Forelimb muscle (tissue), 1 donor: ENCODE results near the gene NUDT1. TPM values are rescaled to one million over a fixed set of nuclear protein-coding genes. Genes with fewer than 3 reads are reported as not detected.

ENCODE experiments used
- DNase-seq: peaks from one replicate; pipeline ENCODE4 v3.0.0-alpha.2; 2013; ENCODE audit warnings: low read depth
- polyA plus RNA-seq: library from polyadenylated mRNA; unstranded; fragments of 120-200 nt; gene quantifications from one replicate; pipeline ENCODE4 v1.2.1, GENCODE V29; 2013; ENCODE audit not compliant: insufficient read length

NUDT1 gene
- polyA plus RNA-seq, 1 donor, result 16.8 TPM

DNA sequence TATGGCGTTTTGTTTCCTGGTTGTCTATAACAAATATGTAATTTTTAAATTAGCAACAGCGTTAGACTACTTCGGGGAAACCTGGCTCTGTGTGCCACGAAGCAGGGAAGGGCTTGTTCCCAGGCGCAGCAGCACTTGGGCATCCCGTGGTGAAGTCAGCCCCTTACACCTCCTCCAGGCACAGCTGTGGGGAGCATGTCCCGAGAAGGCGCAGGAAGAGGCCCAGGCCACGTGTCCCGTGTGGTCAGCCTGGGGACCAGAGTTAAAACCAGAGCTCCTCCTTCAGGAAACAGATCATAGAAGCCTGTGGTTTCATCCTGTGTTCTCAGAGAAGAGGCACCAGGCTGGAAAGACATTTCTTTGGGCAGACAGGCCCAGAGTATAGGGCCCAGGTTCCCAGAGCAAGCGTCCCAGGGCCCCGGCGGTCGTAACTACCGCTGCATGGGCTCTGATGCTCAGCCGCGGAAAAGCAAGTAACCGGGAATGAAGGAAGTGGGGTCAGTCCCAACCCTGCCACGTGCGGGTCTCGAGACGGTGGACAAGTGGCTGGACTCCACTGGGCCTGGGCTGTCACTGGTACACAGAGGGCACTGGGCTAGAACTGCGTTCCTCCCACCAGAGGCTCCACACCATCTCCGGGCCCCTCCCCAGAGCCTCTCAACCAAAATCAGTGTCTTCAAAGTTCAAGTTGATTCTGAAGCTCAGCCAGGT is 7.1 kb downstream of the NUDT1 start:
- DNase-seq, result peak; percentile 71

DNA sequence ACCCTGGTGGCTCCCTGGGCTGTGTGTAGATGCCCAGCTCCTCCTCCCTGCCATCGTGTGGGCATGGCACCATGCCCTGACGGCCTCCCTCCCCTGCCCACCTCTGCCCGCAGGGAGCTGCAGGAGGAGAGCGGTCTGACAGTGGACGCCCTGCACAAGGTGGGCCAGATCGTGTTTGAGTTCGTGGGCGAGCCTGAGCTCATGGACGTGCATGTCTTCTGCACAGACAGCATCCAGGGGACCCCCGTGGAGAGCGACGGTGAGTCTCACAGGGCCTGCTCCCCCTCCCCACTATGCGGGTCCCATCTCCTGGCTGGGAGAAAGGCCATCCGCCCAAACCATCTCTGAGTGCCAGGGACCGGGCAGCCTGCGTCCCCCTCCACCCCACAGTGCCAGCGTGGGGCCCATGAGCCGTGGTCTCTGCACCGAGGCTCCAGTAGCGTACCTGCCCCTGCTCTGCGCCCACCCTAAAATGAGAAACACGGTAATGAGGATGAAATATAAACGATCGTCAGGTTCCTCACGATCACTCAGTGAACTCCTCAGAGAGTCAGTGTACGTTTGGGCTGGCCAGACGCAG is 7.8 kb downstream of the NUDT1 start:
- DNase-seq, result no peak

DNA sequence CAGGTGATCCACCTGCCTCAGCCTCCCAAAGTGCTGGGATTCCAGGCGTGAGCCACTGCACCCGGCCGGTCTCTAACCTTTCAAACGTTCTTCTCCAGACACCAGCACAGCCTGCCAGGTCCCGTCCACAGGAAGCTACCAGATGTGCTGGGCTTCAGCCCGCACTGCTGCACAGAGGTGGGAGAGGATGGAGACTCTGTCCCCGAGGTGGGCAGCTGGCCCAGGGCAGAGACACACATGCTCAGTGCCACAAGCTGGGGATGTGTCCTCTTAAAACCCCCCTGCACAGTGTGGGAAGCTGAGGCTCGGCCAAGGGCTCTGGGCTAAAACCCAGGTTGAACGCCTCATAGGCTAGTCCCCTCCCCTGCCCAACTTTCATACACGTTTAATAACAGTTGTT is 9.4 kb downstream of the NUDT1 start:
- no peak for DNase-seq

DNA sequence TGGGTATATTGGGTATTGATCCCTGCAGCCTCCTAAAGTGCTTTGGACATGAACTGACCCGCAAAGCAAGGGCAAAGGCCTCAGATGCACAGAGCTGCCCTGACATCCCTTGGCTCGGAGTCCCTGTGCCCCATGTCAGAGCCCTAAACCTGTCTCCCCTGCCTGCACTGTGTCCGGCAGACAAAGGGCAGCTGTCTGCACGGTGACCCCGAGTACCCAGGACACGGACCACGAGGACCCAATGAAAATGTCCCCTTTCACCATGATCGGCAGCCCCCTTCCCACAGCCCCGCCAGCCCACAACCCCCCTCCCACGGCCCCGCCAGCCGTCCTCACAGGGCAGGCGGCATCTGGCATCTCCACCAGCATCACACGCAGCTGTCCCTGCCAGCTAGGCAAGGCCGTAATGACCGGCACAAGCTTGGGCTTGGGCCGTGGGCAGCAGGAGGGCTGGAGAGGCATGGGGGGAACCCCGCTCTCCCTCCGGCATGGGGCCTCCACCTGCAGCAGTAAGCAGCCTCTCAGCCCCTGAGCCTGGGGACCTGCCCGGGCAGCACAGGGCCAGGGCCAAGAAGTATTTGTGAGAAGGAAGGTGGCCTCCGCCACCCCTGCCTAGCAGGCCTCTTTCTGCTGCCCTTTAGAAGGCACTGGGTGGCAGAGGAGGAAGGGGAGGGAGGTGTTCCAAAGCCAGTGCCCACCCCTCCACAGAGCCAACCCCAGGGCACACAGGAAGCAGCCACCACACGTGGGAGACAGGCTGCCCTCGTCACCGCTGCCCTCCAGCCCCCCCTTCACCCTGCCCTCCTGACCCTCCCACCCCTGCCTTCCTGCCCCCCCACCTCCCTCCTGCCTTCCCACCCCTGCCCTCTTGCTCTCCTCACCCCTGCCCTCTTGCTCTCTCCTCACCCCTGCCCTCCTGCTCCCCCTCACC is 10.1 kb downstream of the NUDT1 start:
- DNase-seq, result no peak

DNA sequence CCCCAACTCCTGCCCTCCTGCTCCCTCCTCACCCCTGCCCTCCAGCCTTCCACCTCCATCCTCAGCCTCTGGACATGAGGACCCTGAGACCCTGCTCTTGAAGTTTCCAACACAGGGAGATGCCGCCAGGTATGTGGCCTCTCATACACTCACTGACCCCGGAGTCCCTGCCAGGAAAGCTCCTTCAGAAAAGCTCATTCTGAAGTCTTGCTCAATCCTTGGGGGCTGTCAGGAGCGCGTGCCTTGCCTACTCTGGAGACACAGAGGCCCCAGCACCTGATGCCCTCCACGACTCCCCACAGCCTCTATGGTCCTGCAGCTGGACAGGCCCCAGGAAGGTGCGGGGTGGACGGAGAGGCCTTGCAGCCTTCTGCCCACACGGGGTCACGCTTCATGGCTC is 11.0 kb downstream of the NUDT1 start:
- DNase-seq, result no peak

DNA sequence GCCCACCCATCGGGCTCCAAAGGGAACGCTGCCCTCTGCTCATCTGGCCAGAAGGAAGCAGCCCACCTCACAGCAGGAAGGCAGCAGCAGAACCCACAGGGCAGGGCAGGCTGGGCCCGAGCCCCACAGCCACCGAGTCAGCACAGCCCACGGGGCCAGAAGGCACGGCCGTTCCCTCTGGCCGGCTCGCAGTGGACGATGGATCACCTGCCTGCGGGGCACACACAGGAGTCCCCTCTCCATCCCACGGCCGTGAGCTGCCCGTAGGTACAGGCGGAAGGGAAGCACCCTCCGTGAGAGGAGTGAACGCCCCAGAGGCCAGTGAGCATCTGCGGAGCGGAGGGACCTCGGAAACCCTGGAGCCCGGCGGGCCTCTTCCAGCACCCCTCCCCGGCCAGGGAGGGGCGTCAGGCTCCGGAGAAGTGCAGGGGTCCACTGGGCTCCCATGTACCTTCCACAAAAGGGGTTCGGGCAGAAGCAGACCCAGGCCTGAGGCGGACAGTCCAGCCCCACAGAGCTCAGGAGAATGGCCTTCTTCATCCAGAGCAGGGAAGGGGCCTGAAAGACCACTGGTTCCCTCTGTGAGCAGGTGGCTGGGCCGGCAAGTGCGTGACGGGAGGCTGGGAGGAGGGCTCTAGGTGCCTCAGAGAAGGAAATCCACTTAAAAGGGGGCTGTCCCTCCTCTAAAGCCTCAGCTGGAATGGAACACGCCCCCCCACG is 11.7 kb downstream of the NUDT1 start:
- no peak for DNase-seq

DNA sequence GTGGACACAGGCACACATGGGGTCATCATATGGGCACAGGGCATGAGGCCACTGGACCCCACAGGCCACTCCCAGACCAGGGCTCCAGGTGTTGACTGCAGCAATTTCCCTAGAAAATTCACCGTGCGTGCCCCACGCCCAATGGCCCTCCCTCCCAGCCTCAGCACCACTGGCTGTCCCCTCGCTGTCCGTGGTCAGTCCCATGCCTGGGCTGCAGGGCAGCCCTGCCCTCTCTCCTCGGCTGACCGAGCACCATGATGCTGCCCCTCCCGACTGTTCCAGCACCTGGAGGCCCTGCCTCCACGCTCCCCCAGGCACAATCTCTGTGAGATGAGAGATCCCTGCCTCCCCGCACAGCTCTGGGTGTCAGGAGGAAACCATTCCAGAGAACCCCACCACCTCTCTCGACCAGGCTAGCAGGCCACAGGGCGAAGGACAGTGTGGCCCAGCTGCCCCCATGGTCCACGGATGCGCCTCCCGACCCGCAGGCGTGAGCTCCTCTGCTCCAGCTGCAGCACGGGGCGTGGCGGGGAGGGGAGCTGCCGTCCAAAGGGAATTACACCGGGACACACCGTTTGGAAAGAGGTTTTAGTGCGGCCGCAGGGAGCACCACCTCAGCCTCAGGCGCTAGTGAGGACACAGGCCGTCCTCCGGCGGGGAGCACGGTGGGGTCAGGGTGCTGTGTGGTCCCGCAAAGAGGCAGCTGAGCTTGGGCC is 12.6 kb downstream of the NUDT1 start:
- no peak for DNase-seq

DNA sequence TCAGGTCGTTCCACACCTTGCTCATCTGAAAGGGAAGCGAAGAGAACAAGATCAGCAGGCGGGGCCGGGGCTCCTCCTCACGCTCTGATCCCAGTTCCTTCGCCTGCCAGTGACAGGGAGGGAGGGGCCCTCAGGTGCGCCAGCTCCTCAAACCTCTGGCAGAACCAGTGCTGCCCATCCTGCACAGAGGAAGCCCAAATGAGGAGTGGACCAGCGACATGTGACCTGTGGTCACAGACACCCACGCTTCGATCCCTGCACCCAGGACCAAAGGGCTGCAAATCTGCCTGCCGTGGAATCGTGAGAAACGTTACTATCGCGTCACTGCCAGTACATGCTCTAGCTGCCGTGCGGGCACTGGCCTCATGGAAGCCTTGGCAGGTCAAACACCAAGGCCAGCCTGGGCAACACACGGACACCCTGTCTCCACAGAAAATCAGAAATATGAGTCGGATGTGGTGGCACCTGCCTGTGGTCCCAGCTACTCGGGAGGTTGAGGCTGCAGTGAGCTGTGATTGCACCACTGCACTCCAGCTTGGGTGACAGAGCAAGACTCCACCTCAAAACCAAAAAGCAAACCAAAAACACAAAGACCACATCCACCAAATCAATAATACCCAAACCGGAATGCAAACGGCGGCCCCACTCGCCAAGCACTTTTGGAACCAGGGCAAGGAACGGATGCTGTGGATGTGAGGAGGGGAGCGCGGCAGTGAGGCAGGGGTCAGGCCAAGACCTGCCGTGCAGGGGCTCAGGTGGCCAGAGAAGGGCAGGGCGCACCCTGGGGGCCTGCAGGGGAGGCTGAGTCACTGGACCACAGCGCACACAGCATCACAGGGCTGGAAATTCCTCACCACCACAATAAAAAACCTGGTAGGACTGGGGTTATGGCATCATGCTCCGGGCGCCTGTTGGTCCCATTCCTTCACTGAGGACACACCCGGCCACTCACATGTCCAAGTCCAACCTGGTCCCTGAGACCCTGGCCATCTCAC is 13.4 kb downstream of the NUDT1 start:
- no peak for DNase-seq

DNA sequence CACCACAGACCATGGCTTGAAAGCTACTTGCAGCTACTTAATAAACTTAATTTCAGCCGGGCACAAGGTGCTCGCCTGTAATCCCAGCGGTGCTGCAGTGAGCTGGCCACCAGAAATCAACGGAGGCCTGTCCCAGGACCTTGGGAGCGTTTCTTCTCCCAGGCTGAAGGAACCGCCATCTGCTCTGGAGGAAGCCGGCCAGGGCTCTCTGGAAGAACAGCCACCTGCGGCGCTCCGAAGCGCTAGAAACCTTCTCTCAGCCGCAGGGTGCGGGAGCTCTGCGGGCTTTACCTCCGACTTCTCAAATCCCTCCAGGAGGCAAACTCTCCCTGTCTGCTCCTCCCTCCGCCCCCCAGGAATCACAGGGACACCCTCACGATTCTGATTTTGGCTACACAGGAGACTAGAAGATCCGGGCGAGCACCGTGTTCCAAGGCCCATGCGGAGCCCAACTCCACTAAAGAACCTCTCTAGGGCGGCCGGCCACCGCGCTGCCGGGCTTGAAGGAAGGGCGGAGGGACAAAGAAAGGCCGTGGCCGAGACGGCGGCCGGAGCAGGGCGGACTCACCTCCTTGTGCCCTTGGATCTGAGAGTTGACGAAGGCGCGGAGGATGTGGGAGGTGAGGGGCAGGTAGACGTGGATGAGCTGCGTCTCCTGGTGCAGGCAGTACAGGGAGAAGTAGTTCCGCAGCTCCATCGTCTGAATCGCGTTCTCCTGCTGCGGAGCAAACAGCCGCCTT is 14.4 kb downstream of the NUDT1 start:
- no peak for DNase-seq

DNA sequence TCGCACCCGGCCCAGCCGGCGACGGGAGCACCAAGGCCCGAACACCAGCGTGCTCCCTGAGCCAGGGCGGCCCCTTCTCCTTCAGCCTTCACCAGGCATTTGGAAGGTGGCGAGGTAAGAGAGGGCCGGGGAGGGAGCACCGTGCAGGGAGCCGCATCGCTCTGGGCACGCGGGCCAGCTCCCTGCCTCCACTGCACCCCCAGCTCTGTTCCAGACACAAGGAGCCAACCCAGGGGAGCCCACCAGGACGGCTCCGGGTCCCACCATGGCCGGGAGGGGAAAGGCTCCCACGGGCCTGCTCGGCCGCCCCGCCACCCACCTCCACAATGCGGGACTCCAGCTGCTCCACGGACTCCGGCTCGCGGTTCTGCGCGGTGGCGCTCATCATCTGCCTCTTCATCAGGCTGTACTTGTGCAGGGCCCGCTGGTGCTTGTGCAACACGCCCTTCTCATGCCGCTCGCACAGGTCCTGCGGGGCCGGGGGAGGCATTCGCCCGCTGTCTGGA is 15.1 kb downstream of the NUDT1 start:
- no peak for DNase-seq

DNA sequence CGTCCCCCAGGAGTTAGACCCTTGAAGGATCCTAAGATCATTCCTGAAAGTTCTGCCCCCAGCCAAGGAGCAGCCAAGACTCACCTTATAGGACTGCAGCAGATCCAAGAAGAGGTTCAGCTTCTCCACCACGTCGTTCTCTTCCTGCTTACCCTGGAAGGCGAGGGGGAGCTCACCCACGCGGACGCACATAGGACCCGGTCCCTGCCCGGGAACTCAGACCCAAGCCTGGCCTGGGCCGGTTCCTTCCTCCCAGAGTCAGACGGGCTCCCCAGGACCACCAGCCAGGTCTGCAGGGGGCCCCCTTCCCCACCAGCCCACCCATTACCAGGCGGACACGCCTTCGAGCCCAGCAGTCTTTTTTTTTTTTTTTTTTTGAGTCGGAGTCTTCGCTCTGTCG is 15.6 kb downstream of the NUDT1 start:
- DNase-seq, result no peak

DNA sequence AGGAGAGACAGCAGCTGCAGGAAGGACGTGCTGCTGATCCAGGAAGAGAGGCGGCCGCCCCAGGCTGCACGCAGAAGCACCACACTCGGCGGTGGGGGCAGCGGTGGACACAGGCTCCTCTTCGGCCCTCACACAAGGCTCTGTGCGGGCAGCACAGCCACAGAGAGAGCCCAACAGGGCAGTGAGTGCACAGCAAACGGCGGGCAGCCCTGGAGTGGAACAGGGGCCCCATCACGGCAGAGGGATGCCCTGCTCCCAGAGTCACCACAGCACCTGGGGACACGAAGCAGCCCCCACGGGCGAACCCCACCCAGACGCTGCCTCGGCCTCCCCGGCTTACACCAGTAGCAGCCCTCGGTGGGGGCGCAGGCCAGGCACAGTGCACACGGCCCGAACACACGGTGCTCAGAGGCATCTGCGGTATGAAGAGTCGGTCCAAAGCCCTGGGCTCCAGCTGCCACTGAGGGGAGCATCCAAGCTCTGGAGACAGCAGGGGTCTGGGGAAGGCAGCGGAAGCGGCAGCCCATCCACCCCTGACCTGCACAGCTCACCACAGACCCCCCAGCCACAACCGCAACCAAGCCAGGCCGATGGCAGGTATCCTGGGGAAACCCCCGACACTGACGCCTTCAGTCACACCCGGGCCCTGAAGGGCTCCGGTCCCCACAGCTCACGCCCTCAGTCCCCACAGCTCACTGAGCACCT is 16.8 kb downstream of the NUDT1 start:
- DNase-seq, result no peak

DNA sequence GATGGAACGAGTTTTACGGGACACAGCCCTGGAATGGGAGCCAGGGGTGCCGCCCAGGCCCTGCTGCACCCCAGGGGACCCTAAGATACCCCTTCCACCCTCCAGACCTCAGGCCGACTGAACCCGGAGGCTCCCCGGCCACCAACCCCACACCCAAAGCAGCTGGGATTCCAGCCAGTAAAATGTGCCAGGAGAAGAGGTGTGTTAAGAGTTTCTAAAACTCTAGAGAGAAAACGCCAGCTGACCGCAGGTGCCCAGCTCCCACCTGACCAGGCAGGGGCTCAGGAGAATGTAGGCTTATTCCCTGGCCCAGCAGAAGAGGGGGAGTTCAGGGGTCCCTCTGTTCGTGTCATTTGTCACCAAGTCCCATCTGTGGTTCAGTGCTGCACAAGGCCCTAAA is 17.5 kb downstream of the NUDT1 start:
- no peak for DNase-seq

DNA sequence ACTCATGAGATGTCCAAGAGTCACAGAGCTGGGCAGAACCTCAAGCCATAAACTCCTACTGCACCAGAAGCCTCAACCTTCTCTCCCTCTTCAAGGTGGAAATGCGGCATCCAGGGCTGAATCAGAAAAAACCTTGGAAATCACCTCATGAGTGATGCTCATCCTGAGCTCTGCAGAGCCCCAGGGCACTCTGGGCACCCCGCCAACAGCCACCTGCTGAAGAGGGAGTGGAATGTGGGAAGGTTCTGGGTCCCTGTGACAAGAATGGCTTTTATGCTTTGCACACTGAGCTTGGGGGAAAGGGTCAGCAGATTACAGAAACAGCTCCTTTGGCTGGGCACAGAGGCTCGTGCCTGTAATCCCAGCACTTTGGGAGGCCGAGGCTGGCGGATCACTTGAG is 18.8 kb downstream of the NUDT1 start:
- DNase-seq, result no peak

DNA sequence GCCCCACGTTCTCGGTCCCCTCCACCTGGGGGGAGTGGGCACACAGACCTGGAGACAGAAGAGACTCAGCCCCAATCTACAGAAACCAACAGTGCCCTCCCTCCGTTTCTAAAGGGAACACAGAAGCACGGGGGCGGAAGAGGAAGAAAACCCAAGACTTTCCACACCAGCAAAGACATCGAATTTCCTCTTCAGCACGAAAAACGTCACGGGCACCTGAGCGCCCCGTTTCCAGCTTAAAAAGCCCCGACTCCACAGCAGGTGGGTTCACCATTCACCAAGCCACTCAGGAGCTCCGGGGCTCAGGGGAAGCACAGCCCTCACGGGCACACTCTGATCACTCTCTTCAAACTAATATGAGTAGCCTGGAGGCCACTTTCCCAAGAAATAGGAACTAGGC is 19.6 kb downstream of the NUDT1 start:
- DNase-seq, result no peak

DNA sequence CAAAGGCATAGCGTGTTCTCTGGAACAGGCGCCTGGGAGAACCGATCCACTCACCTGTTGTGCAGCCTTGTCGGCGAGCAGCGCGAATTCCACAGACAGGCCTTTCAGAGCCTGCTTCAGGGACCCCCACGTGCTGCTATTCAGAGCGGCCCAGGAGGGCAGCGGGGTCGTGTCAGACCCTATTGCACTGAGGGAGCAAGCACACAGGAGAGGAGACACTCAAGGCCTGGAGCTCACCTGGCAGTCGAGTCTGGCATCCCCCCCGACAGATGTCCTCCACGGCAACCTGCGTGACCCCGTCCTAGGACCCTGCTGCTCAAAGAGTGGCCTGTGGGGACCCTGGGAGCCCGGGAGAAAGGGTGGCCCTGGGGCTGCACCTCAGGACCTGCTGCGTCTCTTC is 21.1 kb downstream of the NUDT1 start:
- no peak for DNase-seq

DNA sequence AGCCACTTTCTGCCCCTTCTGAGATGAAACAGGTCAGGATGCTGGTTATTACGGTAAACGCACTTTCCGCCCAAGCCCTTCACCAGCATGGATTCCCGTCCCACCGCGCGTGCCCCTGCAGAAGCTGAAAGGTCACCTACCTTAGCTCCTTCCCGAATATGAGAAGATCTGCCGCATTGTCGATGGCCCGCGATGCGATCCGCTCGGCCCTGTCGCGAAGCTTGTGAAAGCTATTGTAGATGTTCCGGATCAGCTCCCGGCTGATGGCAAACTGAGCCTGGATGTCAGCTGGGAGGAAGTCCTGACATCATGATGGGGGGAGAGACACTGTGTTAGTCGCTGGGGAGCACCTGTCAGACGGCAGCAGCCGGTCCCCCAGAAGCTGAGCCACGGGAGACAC is 22.1 kb downstream of the NUDT1 start:
- no peak for DNase-seq

DNA sequence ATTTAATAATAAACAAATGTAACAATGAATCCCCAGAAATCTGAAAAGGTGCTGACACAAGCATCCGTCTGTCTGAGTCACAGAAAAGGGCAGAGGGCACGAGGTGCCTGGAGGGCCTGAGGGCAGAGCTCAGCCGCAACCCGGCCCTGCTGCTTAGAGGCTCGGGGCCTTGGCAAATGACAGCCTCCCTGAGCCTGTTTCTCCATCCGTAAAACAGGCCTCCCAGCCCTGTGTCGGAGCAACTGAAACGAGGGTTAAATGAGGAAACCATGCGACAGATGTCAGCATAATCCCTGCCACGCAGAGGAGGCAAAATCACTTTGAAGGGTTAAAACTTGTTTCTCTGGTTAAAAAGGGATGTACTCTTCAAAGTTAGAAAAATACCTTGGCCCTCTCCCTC is 24.9 kb downstream of the NUDT1 start:
- no peak for DNase-seq
